ENCODE results near the gene FMC1.

The FMC1 gene

DNA sequence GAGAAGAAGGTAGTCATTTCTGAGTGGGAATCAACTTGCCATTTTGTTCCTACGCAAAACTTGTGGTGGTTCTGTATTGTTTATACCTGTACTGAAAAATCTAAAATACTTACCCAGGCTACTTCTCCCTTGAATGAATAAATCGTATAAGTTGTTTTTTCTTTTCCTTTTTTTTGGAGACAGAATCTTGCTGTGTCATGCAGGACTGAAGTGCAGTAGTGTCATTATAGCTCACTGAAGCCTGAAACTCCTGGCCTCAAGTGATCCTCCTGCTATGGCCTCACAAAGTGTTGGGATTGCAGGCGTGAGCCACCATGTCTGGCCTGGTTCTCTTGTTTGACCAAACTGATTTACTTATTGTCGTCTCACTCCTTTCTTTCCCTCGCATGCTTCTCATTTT, 46.5 kb downstream of the FMC1 start:
- no peak for DNase-seq

DNA sequence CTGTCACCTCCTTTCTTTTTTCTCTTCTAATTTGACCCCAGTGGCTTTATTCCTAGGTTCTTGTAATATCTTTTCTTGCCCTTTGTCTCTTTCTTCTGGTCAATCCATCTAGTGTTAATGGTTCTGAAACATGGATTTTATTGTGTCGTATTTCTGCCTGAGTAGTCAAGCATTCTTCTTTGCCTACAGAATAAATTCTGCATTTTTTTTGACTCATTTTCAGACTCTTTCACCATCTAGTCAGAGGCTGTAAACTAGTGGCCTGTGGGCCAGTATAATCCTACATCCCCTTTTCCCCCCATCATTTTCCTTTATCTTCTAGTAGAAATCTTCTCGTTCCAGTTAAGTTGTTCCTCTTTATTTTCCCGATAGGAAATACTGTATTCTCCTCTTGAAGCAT, 48.0 kb downstream of the FMC1 start:
- DNase-seq = no peak

DNA sequence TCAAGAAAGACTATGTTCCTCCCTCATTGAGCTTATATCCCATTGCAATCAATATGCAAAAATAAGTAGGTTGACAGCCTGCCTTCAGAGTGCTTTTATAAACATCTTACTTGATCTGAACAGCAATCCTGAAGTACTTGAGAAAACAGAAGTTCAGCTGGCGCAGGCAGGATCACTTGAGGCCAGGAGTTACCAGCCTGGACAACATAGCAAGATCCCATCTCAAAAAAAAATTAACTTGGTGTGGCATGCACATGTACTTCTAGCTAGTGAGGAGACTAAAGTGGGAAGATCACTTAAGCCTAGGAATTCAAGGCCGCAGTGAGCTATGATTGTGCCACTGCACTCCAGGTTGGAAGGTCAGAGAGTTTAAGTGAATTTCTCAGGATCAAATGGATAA, 48.6 kb downstream of the FMC1 start:
- DNase-seq = no peak

DNA sequence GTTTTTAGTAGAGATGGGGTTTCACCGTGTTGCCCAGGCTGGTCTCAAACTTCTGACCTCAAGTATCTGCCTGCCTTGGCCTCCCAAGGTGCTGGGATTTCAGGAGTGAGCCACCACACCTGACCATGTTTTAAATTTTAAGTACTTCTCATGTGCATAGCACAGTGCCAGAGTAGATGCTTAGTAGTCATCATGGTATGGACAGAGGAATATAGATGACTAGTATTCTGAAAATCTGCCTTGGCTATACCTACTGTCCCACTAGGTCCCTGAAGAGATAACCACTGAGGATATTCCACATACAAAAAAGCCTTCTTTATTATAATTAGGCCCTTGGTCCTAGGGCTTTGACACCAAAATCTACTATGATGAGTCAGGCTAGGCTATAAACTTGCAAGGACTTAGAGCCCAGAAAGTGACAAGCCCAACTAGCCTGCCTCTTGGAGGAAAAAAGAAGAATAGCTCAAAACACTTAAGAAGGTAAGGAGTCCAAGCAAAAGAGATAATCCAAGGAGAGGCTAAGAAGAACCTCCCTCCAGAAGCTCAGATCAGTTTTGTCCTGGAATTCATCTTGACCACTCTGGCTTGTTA, 52.6 kb downstream of the FMC1 start:
- DNase-seq = no peak

DNA sequence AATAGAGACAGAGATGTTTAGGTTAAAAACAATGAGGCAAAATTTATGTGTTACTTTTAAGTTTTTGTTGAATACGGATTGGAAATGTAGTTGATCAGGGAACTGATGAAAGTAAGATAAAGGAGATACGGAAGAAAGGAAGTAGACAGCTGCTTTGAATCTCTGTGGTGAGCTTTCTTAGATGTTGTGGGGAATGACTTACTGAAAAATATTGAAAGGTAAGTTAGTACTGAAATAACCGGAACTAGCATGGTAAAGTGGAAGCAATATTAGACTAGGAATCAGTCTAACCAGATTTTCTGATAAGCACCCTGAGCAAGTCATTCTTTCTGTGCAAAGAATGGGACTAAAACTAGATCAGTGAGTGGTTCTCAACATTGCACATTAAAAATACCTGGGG, 53.4 kb downstream of the FMC1 start:
- DNase-seq = peak in 1 of 2 donors; percentile 26
